Ectodermal cell (in vitro differentiated cells): Measurements from ENCODE around the gene CES4A.
"Not testable (repeated sequence)": the region's sequence is repeated elsewhere in the genome, so short reads cannot be mapped to it uniquely, and the experiment has no call there.

Experiments used
- H3K27ac ChIP-seq: 2 replicates; pipeline ENCODE4 v1.7.0; 2013; ENCODE audit warnings: mild to moderate bottlenecking, low read depth, low read length; ENCODE audit not compliant: insufficient read depth, poor library complexity, severe bottlenecking
- H3K27me3 ChIP-seq: 2 replicates; pipeline ENCODE4 v1.7.0; 2013; ENCODE audit warnings: mild to moderate bottlenecking, low read length; ENCODE audit not compliant: insufficient read depth, control insufficient read depth, poor library complexity, severe bottlenecking
- H3K36me3 ChIP-seq: one replicate; pipeline ENCODE4 v1.7.0; 2013; ENCODE audit warnings: low read length; ENCODE audit not compliant: control insufficient read depth, insufficient read depth
- H3K4me1 ChIP-seq: one replicate; pipeline ENCODE4 v1.7.0; 2013; ENCODE audit warnings: low read length; ENCODE audit not compliant: control insufficient read depth, insufficient read depth
- H3K4me3 ChIP-seq: 2 replicates; pipeline ENCODE4 v1.7.0; 2013; ENCODE audit warnings: low read depth, low read length, control low read depth; ENCODE audit not compliant: insufficient read depth
- H3K9me3 ChIP-seq: 2 replicates; pipeline ENCODE4 v1.7.0; 2013; ENCODE audit warnings: mild to moderate bottlenecking, low read length, moderate library complexity; ENCODE audit not compliant: control insufficient read depth
- WGBS, 2 experiments: methylation state at CpG; one replicate each; pipeline ENCODE4 v1.1.7; 2013; ENCODE audit warnings: missing lambda C conversion rate in 2 of 2; 5-methylcytosine and 5-hydroxymethylcytosine counted together

Gene CES4A

GRCh38 chr16:67040906-67041305 is 52.5 kb downstream of the CES4A start:
- no peaks in the 10 kb centered on the region for H3K36me3 ChIP-seq

GRCh38 chr16:67041520-67041919 is 53.1 kb downstream of the CES4A start:
- H3K36me3 ChIP-seq, H3K4me3 ChIP-seq, H3K9me3 ChIP-seq, H3K4me1 ChIP-seq, H3K27ac ChIP-seq, H3K27me3 ChIP-seq: not testable (repeated sequence)
- 93 to 97% methylated on average over 4 of the region's 4 CpGs for WGBS, 2 experiments

More at GRCh38 chr16:67040906-67041305, 52.5 kb downstream of the CES4A start:
- H3K4me3 ChIP-seq = no peak overlapping the region
- H3K27ac ChIP-seq = no peak overlapping the region
- peaks cover 4% of the 10 kb centered on the region for H3K4me1 ChIP-seq
- 91 to 96% methylated on average over 2 of the region's 2 CpGs for WGBS, 2 experiments
- H3K27me3 ChIP-seq = no peaks in the 10 kb centered on the region
- H3K9me3 ChIP-seq = no peaks in the 10 kb centered on the region

GRCh38 chr16:67043420-67043819 is 55.0 kb downstream of the CES4A start:
- no peak overlapping the region for H3K4me3 ChIP-seq
- no peaks in the 10 kb centered on the region for H3K9me3 ChIP-seq
- H3K27ac ChIP-seq = no peak overlapping the region
- H3K4me1 ChIP-seq = peaks cover 4% of the 10 kb centered on the region
- H3K27me3 ChIP-seq = no peaks in the 10 kb centered on the region
- no CpG with 5 or more reads among the region's 1 CpG for WGBS, 2 experiments
- no peaks in the 10 kb centered on the region for H3K36me3 ChIP-seq

GRCh38 chr16:67050796-67051195 is 62.4 kb downstream of the CES4A start:
- H3K27ac ChIP-seq = no peak overlapping the region
- 97 to 100% methylated on average over 2 of the region's 2 CpGs for WGBS, 2 experiments
- H3K27me3 ChIP-seq = no peaks in the 10 kb centered on the region
- H3K36me3 ChIP-seq = no peaks in the 10 kb centered on the region
- H3K9me3 ChIP-seq = no peaks in the 10 kb centered on the region
- no peaks in the 10 kb centered on the region for H3K4me1 ChIP-seq
- no peak overlapping the region for H3K4me3 ChIP-seq

- Histone ChIP-seq H3K27me3 (no peaks in the 10 kb centered on the region), H3K27ac (no peak overlapping the region), H3K9me3 (no peaks in the 10 kb centered on the region), H3K4me1 (no peaks in the 10 kb centered on the region), H3K36me3 (no peaks in the 10 kb centered on the region), H3K4me3 (no peak overlapping the region)
- WGBS, 2 experiments = 91 to 95% methylated on average over 1 of the region's 1 CpG
Observed at GRCh38 chr16:67052399-67052798, 64.0 kb downstream of the CES4A start.

GRCh38 chr16:67053767-67054334 is 65.5 kb downstream of the CES4A start:
- H3K27me3 ChIP-seq = no peaks in the 10 kb centered on the region
- no peaks in the 10 kb centered on the region for H3K9me3 ChIP-seq
- H3K4me3 ChIP-seq = no peak overlapping the region
- no peaks in the 10 kb centered on the region for H3K4me1 ChIP-seq
- no peak overlapping the region for H3K27ac ChIP-seq
- WGBS, 2 experiments = 91 to 97% methylated on average over 4 of the region's 4 CpGs
- H3K36me3 ChIP-seq = no peaks in the 10 kb centered on the region

- Histone ChIP-seq H3K27me3 (no peaks in the 10 kb centered on the region), H3K4me1 (no peaks in the 10 kb centered on the region), H3K27ac (no peak overlapping the region), H3K9me3 (no peaks in the 10 kb centered on the region), H3K4me3 (no peak overlapping the region), H3K36me3 (no peaks in the 10 kb centered on the region)
- WGBS, 2 experiments = 90 to 94% methylated on average over 2 of the region's 2 CpGs
Observed at GRCh38 chr16:67054901-67055300, 66.5 kb downstream of the CES4A start.

GRCh38 chr16:67055712-67056487 is 67.5 kb downstream of the CES4A start:
- H3K4me3 ChIP-seq = no peak overlapping the region
- no peaks in the 10 kb centered on the region for H3K36me3 ChIP-seq
- H3K27ac ChIP-seq = no peak overlapping the region
- no peaks in the 10 kb centered on the region for H3K4me1 ChIP-seq
- no peaks in the 10 kb centered on the region for H3K9me3 ChIP-seq
- WGBS, 2 experiments = 95 to 98% methylated on average over 3 to 4 of the region's 4 CpGs
- no peaks in the 10 kb centered on the region for H3K27me3 ChIP-seq
